Activated B cell treated with CpG ODN at 0.5 μM for 24 hours (primary cell): ENCODE results near the gene MRPL54. TPM values are rescaled to one million over a fixed set of nuclear protein-coding genes. Genes with fewer than 3 reads are reported as not detected.

ENCODE experiments used
- ATAC-seq: fragments of 200-7000 bp; cut with Tn5 transposase; one replicate; pipeline ENCODE4 v1.10.0; 2021; ENCODE audit warnings: low read depth, mild to moderate bottlenecking, moderate library complexity
- CTCF ChIA-PET: fragments of 350-600 bp; sonication (Branson Sonifier 250); formaldehyde crosslinking; loops from one replicate; lab custom pipeline; 2021; ENCODE audit warnings: antibody characterized with exemption; lab: Charles Lee
- POLR2A ChIA-PET: fragments of 350-600 bp; sonication (Branson Sonifier 250); formaldehyde crosslinking; loops from one replicate; lab custom pipeline; 2021; ENCODE audit warnings: antibody characterized with exemption; lab: Charles Lee
- DNase-seq: peaks from one replicate; pipeline ENCODE4 v3.0.0; 2022
- H3K27ac Mint-ChIP-seq: one replicate; pipeline ENCODE4 v1.8.0; 2020; ENCODE audit warnings: mixed read lengths
- H3K27me3 Mint-ChIP-seq: one replicate; pipeline ENCODE4 v1.8.0; 2021; ENCODE audit warnings: mixed read lengths
- H3K36me3 Mint-ChIP-seq: one replicate; pipeline ENCODE4 v1.8.0; 2021; ENCODE audit warnings: low read depth, mixed read lengths
- H3K4me1 Mint-ChIP-seq: one replicate; pipeline ENCODE4 v1.8.0; 2021; ENCODE audit warnings: mixed read lengths
- H3K4me3 Mint-ChIP-seq: one replicate; pipeline ENCODE4 v1.8.0; 2020; ENCODE audit warnings: mild to moderate bottlenecking, mixed read lengths
- H3K9me3 Mint-ChIP-seq: one replicate; pipeline ENCODE4 v1.8.0; 2020; ENCODE audit warnings: mixed read lengths
- CTCF ChIP-seq: fragments of 200-600 bp; IDR thresholded peaks from one replicate; pipeline ENCODE4 v1.8.0; 2022; ENCODE audit warnings: antibody characterized with exemption, mild to moderate bottlenecking
- intact Hi-C: fragments of 100-400 bp; cut with micrococcal nuclease; formaldehyde crosslinking; loops from one replicate; pipeline ENCODE4 v1.15.1; 2024
- total RNA-seq: library from RNA; stranded (reverse); gene quantifications from 2 replicates; pipeline ENCODE4 v1.2.3, GENCODE V29; 2022

Gene MRPL54
- total RNA-seq, 1 donor from 2014 or later, result 81.2 TPM

GRCh38 chr19:3773814-3774515 is 11.5 kb downstream of the MRPL54 start:
- intact Hi-C loops, result no loop called here
- H3K4me3 Mint-ChIP-seq, result no peak overlapping the region
- DNase-seq (no peak), ATAC-seq (no peak)
- peaks cover 13% of the 10 kb centered on the region for H3K36me3 Mint-ChIP-seq
- no peaks in the 10 kb centered on the region for H3K4me1 Mint-ChIP-seq
- H3K9me3 Mint-ChIP-seq, result no peaks in the 10 kb centered on the region
- H3K27ac Mint-ChIP-seq, result no peak overlapping the region
- CTCF ChIA-PET, result no interaction called here
- H3K27me3 Mint-ChIP-seq, result no peaks in the 10 kb centered on the region
- no peak for TF ChIP-seq CTCF
- POLR2A ChIA-PET, result interaction anchor here (1.2 kb wide), 1 partner anchor 11 kb away, joined by 3 read pairs; the partner anchor contains the start of gene MRPL54

- Mint-ChIP-seq H3K4me3 (no peak overlapping the region), H3K9me3 (no peaks in the 10 kb centered on the region), H3K36me3 (peaks cover 7% of the 10 kb centered on the region), H3K4me1 (no peaks in the 10 kb centered on the region), H3K27ac (no peak overlapping the region), H3K27me3 (no peaks in the 10 kb centered on the region)
- ATAC-seq (no peak), DNase-seq (no peak)
- no peak for TF ChIP-seq CTCF
- ChIA-PET POLR2A (interaction anchor here (1.2 kb wide), 1 partner anchor 12 kb away, joined by 3 read pairs; the partner anchor contains the start of gene MRPL54), CTCF (no interaction called here)
- intact Hi-C loops, result no loop called here
Observed at GRCh38 chr19:3774621-3775373, 12.3 kb downstream of the MRPL54 start.

GRCh38 chr19:3775374-3775711 is 12.9 kb downstream of the MRPL54 start:
- no peak for DNase-seq
- no peak for ATAC-seq
- Mint-ChIP-seq H3K4me1 (no peaks in the 10 kb centered on the region), H3K36me3 (peaks cover 4% of the 10 kb centered on the region), H3K9me3 (no peaks in the 10 kb centered on the region), H3K4me3 (no peak overlapping the region), H3K27ac (no peak overlapping the region), H3K27me3 (no peaks in the 10 kb centered on the region)
- ChIA-PET POLR2A (interaction anchor here (1.2 kb wide), 1 partner anchor 13 kb away, joined by 3 read pairs; the partner anchor contains the start of gene MRPL54), CTCF (no interaction called here)
- intact Hi-C loops, result no loop called here
- no peak for TF ChIP-seq CTCF

- ChIA-PET POLR2A (no interaction called here), CTCF (no interaction called here)
- H3K27me3 Mint-ChIP-seq, result no peaks in the 10 kb centered on the region
- intact Hi-C loops, result no loop called here
- H3K9me3 Mint-ChIP-seq, result no peaks in the 10 kb centered on the region
- TF ChIP-seq CTCF, result no peak
- H3K4me3 Mint-ChIP-seq, result no peak overlapping the region
- peaks cover 4% of the 10 kb centered on the region for H3K36me3 Mint-ChIP-seq
- ATAC-seq (no peak), DNase-seq (no peak)
- H3K4me1 Mint-ChIP-seq, result no peaks in the 10 kb centered on the region
- no peak overlapping the region for H3K27ac Mint-ChIP-seq
Observed at GRCh38 chr19:3775831-3776230, 13.3 kb downstream of the MRPL54 start.

GRCh38 chr19:3776479-3777040 is 14.1 kb downstream of the MRPL54 start:
- Mint-ChIP-seq H3K4me3 (no peak overlapping the region), H3K36me3 (peaks cover 3% of the 10 kb centered on the region), H3K27ac (no peak overlapping the region), H3K27me3 (no peaks in the 10 kb centered on the region), H3K4me1 (no peaks in the 10 kb centered on the region), H3K9me3 (peaks cover 4% of the 10 kb centered on the region)
- no peak for TF ChIP-seq CTCF
- ChIA-PET CTCF (no interaction called here), POLR2A (no interaction called here)
- DNase-seq (no peak), ATAC-seq (no peak)
- intact Hi-C loops, result no loop called here
